Activated T-helper 17 cell treated with anti-CD3 and anti-CD28 coated beads, Interleukin-2, amount 50 U/mL, for 72 hours (primary cell): ENCODE measurements around the gene MIOX. TPM values are rescaled to one million over a fixed set of nuclear protein-coding genes. Genes with fewer than 3 reads are reported as not detected.

Source experiments
- ATAC-seq: fragments of 150-1000 bp; cut with Tn5 transposase; replicated peaks from 2 replicates; pipeline ENCODE4 v1.10.0; 2021; ENCODE audit warnings: mild to moderate bottlenecking, moderate library complexity
- H3K27ac Mint-ChIP-seq: one replicate; pipeline ENCODE4 v1.8.0; 2022; ENCODE audit warnings: mixed read lengths
- H3K27me3 Mint-ChIP-seq: one replicate; pipeline ENCODE4 v1.8.0; 2022; ENCODE audit warnings: mixed read lengths
- H3K36me3 Mint-ChIP-seq: one replicate; pipeline ENCODE4 v1.8.0; 2022; ENCODE audit warnings: low read depth, mild to moderate bottlenecking, mixed read lengths
- H3K4me1 Mint-ChIP-seq: one replicate; pipeline ENCODE4 v1.8.0; 2022; ENCODE audit warnings: mixed read lengths
- H3K4me3 Mint-ChIP-seq: one replicate; pipeline ENCODE4 v1.8.0; 2022; ENCODE audit warnings: mild to moderate bottlenecking, mixed read lengths
- H3K9me3 Mint-ChIP-seq: one replicate; pipeline ENCODE4 v1.8.0; 2022; ENCODE audit warnings: mixed read lengths
- total RNA-seq, 2 donors: library from RNA; stranded (reverse); gene quantifications; one replicate each; pipeline ENCODE4 v1.2.3, GENCODE V29; 2022

Gene MIOX
- under 1 TPM; 0.24 to 0.53 TPM for total RNA-seq

DNA sequence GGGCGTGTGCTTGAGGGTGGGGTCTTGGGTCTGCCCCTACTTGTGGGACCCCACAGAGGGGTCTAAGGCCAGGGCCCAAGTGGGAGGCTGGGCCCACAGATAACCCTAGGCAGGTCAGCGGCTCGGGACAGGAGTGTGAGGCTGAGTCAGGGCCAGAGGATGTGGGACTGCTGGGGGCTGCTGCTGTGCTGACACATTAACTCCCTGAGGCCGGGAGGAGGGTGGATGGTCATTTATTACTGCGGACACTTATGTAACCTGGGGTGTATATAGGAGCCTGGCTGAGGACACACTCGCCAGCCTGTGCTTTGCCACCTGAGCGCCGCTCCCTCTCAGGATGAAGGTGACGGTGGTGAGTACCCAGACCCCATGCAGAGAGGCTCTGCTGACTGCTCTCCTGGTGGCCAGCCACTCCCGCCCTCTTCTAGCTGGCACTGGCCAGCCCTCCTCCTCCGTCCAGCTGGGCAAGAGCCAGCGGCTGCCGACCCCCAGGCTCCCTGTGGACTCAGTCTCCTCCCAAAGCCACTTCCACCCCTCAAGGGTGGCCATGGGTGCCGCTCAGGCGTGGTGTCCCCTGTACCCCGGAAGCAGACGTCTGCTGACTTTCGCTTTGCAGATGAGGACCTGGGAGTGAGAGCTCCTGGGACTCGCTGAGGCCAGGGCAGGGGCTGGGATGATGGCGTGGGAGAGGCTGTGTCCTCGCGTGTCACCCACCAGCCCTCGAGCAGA lies at the start of gene MIOX:
Gene MIOX, plus strand, starts transcription at position 299 of the 729 bp plus-strand sequence. Its CDS starts 39 bp downstream, at position 338.
- Mint-ChIP-seq H3K27ac (no peak within 1 kb of the TSS), H3K9me3 (no peaks in the 10 kb centered on the region)
- no peak for ATAC-seq

GRCh38 chr22:50437511-50438304 lies 49.0 kb upstream of the MIOX start:
- Mint-ChIP-seq H3K9me3 (no peaks in the 10 kb centered on the region), H3K4me1 (no peaks in the 10 kb centered on the region), H3K27ac (no peak overlapping the region), H3K27me3 (no peaks in the 10 kb centered on the region), H3K36me3 (peaks cover 16% of the 10 kb centered on the region), H3K4me3 (no peak overlapping the region)
- ATAC-seq = no peak

More for the DNA sequence above, at the start of gene MIOX:
- Mint-ChIP-seq H3K36me3 (no peaks in the 10 kb centered on the region), H3K4me3 (no peak within 1 kb of the TSS), H3K27me3 (no peaks in the 10 kb centered on the region), H3K4me1 (peaks cover 5% of the 10 kb centered on the region)

DNA sequence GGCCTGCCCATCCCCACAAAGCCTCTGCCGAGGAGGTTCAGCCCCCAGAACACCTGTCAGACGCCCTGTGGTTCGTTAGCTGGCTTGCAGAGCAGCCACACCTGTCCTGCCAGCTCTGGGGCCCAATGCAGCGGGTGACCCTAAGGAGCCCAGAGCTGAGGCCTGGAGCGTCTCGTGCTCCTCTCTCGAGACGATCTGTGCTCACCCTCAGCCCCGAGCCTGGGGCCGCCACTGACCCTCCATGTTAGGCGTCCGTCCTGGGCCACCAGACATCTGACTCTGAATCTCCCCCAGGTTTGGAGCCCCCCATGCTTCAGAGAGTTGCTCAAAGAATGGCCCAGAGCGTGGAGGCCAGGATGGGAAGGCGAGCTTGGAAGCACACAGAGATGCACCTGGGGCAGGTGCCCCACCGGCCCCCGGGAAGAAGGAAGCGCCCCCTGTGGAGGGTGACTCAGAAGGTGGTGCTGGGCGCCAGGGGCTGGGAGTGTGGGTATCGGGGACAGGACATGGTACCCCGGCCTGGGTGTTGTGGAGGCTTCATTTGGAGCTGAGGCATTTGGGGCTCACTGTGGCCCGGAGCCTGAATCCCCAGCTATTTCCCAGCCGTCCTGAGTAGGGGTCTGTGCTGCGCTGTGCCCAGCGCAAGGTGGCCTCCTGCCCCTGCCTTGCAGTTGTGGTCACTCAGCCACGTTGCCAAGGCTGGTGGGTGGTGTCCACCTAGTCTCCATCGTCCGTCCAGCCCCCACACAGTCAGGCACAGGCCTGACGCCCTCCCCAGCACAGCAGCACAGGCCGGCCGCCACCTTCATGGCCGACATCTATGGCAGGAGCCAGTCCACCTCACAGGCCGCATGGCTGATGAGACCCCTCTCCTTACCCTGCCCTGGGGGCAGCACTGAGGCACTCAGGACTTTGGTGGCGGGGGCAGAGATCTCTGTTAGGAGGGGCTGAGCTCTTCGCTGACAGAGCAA lies 48.1 kb upstream of the MIOX start:
- H3K27me3 Mint-ChIP-seq = no peaks in the 10 kb centered on the region
- peaks cover 21% of the 10 kb centered on the region for H3K36me3 Mint-ChIP-seq
- no peak overlapping the region for H3K27ac Mint-ChIP-seq
- no peaks in the 10 kb centered on the region for H3K4me1 Mint-ChIP-seq
- no peaks in the 10 kb centered on the region for H3K9me3 Mint-ChIP-seq
- H3K4me3 Mint-ChIP-seq = no peak overlapping the region
- ATAC-seq = no peak

DNA sequence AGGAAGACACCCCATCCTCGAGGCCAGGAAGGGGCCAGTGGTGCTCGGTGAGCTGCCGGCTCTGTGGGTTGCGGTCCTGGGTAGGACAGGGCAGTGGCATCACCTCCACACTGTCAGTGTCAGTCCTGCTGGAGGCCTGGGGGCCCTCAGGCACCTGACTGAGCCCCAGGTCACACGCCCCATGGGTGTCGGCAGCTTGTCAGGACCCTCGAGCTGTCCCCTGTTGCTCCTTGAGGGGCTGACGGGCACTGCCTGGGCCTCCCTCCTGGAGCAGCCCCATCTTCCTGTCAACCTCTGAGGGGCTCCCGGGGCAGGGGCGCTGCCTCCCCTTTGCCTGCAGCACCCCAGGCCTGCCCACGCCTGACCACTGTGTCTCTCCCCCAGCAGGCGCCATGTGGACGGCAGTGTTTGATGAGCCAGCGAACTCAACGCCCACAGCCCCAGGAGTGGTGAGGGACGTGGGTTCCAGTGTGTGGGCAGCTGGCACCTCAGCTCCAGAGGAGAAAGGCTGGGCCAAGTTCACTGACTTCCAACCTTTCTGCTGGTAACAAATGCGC lies 47.3 kb upstream of the MIOX start:
- no peaks in the 10 kb centered on the region for H3K9me3 Mint-ChIP-seq
- H3K4me3 Mint-ChIP-seq = no peak overlapping the region
- H3K4me1 Mint-ChIP-seq = no peaks in the 10 kb centered on the region
- H3K27ac Mint-ChIP-seq = no peak overlapping the region
- no peak for ATAC-seq
- H3K36me3 Mint-ChIP-seq = peaks cover 21% of the 10 kb centered on the region
- H3K27me3 Mint-ChIP-seq = no peaks in the 10 kb centered on the region

DNA sequence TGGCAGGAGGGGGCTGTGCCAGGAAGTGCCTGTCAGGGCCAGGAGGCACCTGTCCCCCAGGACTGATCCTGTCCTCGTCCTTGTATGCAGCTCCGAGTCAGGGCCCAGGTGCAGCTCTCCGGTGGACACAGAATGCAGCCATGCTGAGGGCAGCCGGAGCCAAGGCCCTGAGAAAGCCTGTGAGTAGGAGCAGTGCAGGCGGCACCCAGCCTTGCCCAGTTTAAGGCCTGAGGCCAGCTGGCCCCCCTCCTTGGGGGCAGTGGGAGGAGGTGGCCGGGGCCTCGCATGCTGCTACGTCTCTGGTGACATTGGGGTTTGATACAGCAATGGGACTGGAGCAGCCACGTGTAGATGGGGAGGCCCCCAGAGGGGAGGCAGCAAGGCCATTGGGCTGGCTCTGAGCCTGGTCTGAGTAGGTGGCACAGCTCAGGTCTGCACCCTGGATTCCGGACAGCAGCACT lies 46.8 kb upstream of the MIOX start:
- ATAC-seq = no peak
- H3K4me1 Mint-ChIP-seq = no peaks in the 10 kb centered on the region
- no peaks in the 10 kb centered on the region for H3K27me3 Mint-ChIP-seq
- H3K27ac Mint-ChIP-seq = no peak overlapping the region
- peaks cover 20% of the 10 kb centered on the region for H3K36me3 Mint-ChIP-seq
- H3K9me3 Mint-ChIP-seq = no peaks in the 10 kb centered on the region
- H3K4me3 Mint-ChIP-seq = no peak overlapping the region

DNA sequence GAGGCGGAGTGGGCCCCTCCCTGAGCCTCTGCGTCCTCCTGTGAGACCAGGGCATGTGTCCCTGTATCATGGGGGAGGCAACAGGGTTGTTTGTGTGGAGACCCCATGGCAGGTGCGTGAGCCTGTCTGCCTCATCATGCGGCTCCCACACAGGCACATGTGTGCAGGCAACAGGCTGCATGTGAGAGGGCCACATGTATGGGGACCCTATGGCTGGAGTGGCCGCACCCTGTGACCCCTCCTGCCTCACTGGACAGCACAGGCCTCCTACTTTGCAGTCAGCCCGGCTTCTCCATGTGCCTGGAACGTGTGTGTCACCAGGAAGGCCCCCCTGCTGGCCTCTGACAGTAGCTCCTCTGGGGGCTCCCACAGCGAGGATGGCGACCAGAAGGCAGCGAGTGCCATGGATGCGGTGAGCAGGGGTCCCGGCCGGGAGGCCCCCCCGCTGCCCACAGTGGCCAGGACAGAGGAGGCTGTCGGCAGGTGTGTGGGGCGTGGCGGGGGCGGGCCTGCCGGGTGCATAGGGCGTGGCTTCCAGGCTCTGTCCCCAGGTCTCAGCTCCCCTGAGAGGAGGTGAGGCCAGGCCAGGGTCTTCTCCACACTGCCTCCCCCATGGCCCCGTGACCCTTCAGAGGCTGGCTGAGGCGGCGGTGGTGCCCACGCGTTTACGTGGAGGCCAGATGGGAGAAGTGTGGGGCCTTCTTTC lies 46.0 kb upstream of the MIOX start:
- Mint-ChIP-seq H3K9me3 (no peaks in the 10 kb centered on the region), H3K27me3 (no peaks in the 10 kb centered on the region), H3K36me3 (peaks cover 20% of the 10 kb centered on the region), H3K4me3 (no peak overlapping the region), H3K27ac (no peak overlapping the region), H3K4me1 (no peaks in the 10 kb centered on the region)
- no peak for ATAC-seq

- ATAC-seq = no peak
- Mint-ChIP-seq H3K4me1 (no peaks in the 10 kb centered on the region), H3K9me3 (no peaks in the 10 kb centered on the region), H3K27ac (peak overlapping the region; percentile 43), H3K27me3 (no peaks in the 10 kb centered on the region), H3K4me3 (no peak overlapping the region), H3K36me3 (peaks cover 22% of the 10 kb centered on the region)
Measured at GRCh38 chr22:50441428-50441993, 45.1 kb upstream of the MIOX start.

- H3K4me3 Mint-ChIP-seq = no peak overlapping the region
- no peaks in the 10 kb centered on the region for H3K27me3 Mint-ChIP-seq
- no peak for ATAC-seq
- H3K27ac Mint-ChIP-seq = peak overlapping the region; percentile 76
- peaks cover 33% of the 10 kb centered on the region for H3K36me3 Mint-ChIP-seq
- H3K4me1 Mint-ChIP-seq = no peaks in the 10 kb centered on the region
- H3K9me3 Mint-ChIP-seq = no peaks in the 10 kb centered on the region
Measured at GRCh38 chr22:50443197-50443596, 43.5 kb upstream of the MIOX start.

DNA sequence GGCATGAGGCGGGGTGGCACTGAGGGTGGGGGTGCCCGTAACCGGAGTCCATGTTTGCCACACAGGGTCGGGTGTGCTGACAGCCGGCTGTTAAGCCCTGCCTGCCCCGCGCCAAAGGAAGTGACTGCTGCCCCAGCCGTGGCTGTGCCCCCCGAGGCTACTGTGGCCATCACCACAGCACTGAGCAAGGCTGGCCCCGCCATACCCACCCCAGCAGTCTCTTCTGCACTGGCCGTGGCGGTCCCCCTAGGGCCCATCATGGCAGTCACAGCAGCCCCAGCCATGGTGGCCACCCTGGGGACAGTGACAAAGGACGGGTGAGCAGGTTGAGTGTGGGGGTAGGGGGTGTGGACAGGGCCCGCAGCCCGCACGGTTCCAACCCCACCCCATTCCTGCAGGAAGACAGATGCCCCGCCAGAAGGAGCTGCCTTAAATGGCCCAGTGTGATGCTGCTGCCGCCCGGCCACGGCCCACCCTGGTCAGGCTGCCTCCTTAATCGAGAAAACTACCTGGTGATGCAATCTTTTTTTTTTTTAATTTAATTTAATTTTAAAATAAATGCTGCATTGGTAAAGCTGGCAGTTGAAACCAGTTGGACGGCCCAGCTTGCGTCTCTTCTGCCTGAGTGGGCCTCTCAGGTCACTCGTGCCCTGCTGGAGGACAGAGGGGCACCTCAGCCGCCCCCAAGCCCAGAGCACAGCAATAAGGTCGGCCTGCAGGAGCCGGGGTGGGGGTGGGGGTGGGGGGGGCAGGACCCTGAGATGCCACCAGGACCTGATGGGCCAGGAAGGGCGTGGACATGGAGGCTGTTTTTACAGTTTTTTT lies 42.6 kb upstream of the MIOX start:
- peaks cover 41% of the 10 kb centered on the region for H3K36me3 Mint-ChIP-seq
- H3K27ac Mint-ChIP-seq = peak overlapping the region; percentile 76
- H3K27me3 Mint-ChIP-seq = no peaks in the 10 kb centered on the region
- peak; percentile 3 for ATAC-seq
- H3K9me3 Mint-ChIP-seq = no peaks in the 10 kb centered on the region
- H3K4me3 Mint-ChIP-seq = no peak overlapping the region
- H3K4me1 Mint-ChIP-seq = no peaks in the 10 kb centered on the region

DNA sequence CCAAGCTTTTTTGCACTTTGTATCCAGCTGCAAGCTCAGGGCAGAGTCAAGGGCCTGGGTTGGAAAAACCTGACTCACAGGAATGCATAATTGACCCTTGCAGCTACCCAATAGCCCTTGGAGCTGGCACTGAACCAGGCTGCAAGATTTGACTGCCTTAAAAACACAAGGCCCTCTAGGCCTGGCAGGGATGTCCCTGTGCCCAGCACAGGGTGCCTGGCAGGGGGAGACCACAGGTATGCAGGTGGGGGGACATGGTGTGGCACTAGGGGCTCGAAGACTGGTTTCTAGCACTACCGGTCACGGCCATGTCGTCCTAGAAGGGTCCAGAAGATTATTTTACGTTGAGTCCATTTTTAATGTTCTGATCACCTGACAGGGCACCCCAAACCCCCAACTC lies 42.0 kb upstream of the MIOX start:
- Mint-ChIP-seq H3K27me3 (no peaks in the 10 kb centered on the region), H3K9me3 (no peaks in the 10 kb centered on the region), H3K27ac (peak overlapping the region; percentile 70), H3K4me1 (no peaks in the 10 kb centered on the region), H3K4me3 (no peak overlapping the region), H3K36me3 (peaks cover 47% of the 10 kb centered on the region)
- ATAC-seq = no peak

DNA sequence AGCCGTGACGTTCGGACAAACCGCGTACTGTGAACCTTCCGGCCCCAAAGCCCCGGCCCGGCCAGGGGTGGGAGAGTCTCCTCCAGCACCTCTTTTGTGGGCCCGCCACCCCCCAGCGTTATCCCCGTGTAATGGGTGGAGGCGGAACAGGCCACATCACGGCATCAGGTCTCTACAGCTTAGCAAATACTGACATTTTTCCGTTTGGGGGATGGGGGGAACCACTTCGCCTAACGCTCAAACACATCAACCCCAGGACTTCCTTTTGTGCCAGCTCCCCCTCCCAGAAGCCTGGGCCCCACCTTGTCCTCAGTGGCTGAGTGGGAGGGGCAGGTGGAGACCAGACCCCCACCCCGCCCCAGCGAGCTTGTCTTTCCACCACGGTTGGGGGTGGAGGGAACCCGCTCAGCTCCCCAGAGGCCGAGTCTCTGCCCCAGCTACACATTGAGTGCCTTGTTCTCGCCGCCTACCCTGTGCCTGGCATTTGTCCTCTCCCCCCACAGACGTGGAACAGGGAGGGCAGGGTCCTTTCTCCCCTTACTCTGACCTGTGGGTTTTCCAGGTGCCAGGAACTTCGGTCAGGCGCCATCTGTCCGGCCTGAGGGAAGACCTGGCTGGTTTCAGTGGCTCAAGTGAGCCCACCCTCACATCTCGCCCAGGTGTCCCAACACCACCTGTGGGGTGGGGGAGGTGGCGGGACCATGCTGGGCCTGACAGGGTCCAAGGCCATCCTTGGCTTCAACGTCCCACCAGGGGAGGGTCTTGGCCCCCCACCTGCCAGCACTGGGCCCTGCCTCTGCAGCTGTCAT lies 41.4 kb upstream of the MIOX start:
- H3K36me3 Mint-ChIP-seq = peaks cover 54% of the 10 kb centered on the region
- ATAC-seq = peak; percentile 9
- no peaks in the 10 kb centered on the region for H3K27me3 Mint-ChIP-seq
- no peaks in the 10 kb centered on the region for H3K4me1 Mint-ChIP-seq
- H3K9me3 Mint-ChIP-seq = no peaks in the 10 kb centered on the region
- no peak overlapping the region for H3K4me3 Mint-ChIP-seq
- H3K27ac Mint-ChIP-seq = peak overlapping the region; percentile 70
